H9 (cell line): ENCODE results near the gene GFPT1. TPM values are rescaled to one million over a fixed set of nuclear protein-coding genes. Genes with fewer than 3 reads are reported as not detected.
A peak's percentile ranks its signal among the peaks of the same experiment; 100 is the strongest.

Source experiments
- DNase-seq: peaks from one replicate; pipeline ENCODE4 v3.0.0-alpha.2; 2017
- H2AFZ ChIP-seq: one replicate; pipeline ENCODE4 v1.6.1; 2013; ENCODE audit warnings: mild to moderate bottlenecking, low read length, control low read depth, moderate library complexity
- H2AK5ac ChIP-seq: 2 replicates; pipeline ENCODE4 v1.6.1; 2013; ENCODE audit warnings: low read length, control low read depth, mixed read lengths; ENCODE audit not compliant: insufficient read length
- H2BK120ac ChIP-seq: one replicate; pipeline ENCODE4 v1.6.1; 2013; ENCODE audit warnings: low read depth, mild to moderate bottlenecking, low read length, control low read depth, inconsistent platforms; ENCODE audit not compliant: poor library complexity, severe bottlenecking
- H2BK12ac ChIP-seq: 2 replicates; pipeline ENCODE4 v1.6.1; 2013; ENCODE audit warnings: low read length, control low read depth, mixed read lengths, low read depth; ENCODE audit not compliant: insufficient read length
- H2BK15ac ChIP-seq: 2 replicates; pipeline ENCODE4 v1.6.1; 2013; ENCODE audit warnings: low read depth, low read length, control low read depth
- H2BK20ac ChIP-seq: one replicate; pipeline ENCODE4 v1.6.1; 2013; ENCODE audit warnings: low read depth, mild to moderate bottlenecking, low read length, control low read depth, inconsistent platforms; ENCODE audit not compliant: poor library complexity, severe bottlenecking
- H2BK5ac ChIP-seq: 2 replicates; pipeline ENCODE4 v1.6.1; 2013; ENCODE audit warnings: low read length, control low read depth, mixed read lengths; ENCODE audit not compliant: insufficient read length
- H3K14ac ChIP-seq: 2 replicates; pipeline ENCODE4 v1.6.1; 2013; ENCODE audit warnings: low read length, control low read depth; ENCODE audit not compliant: insufficient read depth
- H3K18ac ChIP-seq: 2 replicates; pipeline ENCODE4 v1.6.1; 2013; ENCODE audit warnings: low read depth, mild to moderate bottlenecking, mixed read lengths, low read length, control low read depth; ENCODE audit not compliant: insufficient read length
- H3K23ac ChIP-seq: 2 replicates; pipeline ENCODE4 v1.6.1; 2013; ENCODE audit warnings: low read length, control low read depth, mixed read lengths, low read depth; ENCODE audit not compliant: insufficient read length
- H3K23me2 ChIP-seq: 2 replicates; pipeline ENCODE4 v1.6.1; 2013; ENCODE audit warnings: low read depth, mild to moderate bottlenecking, mixed read lengths, low read length, control low read depth; ENCODE audit not compliant: insufficient read length, poor library complexity, severe bottlenecking
- H3K27ac ChIP-seq: 2 replicates; pipeline ENCODE4 v1.5.1; 2013; ENCODE audit warnings: low read length, control low read depth, mixed read lengths, low read depth; ENCODE audit not compliant: insufficient read length
- H3K27me3 ChIP-seq: 2 replicates; pipeline ENCODE4 v1.6.1; 2013; ENCODE audit warnings: low read length, control low read depth, inconsistent platforms; ENCODE audit not compliant: insufficient read depth
- H3K4ac ChIP-seq: 2 replicates; pipeline ENCODE4 v1.6.1; 2013; ENCODE audit warnings: low read depth, mild to moderate bottlenecking, control low read depth, inconsistent platforms, low read length, moderate library complexity
- H3K4me1 ChIP-seq: 2 replicates; pipeline ENCODE4 v1.6.1; 2013; ENCODE audit warnings: low read length, control low read depth, inconsistent platforms; ENCODE audit not compliant: insufficient read depth
- H3K4me2 ChIP-seq: 2 replicates; pipeline ENCODE4 v1.6.1; 2013; ENCODE audit warnings: low read length, control low read depth, mixed read lengths; ENCODE audit not compliant: insufficient read length, insufficient read depth
- H3K56ac ChIP-seq: 2 replicates; pipeline ENCODE4 v1.6.1; 2013; ENCODE audit warnings: low read depth, mild to moderate bottlenecking, mixed read lengths, low read length, control low read depth; ENCODE audit not compliant: insufficient read length
- H3K79me1 ChIP-seq: 2 replicates; pipeline ENCODE4 v1.6.1; 2013; ENCODE audit warnings: low read depth, mild to moderate bottlenecking, moderate library complexity, low read length, control low read depth, inconsistent platforms; ENCODE audit not compliant: insufficient read depth, poor library complexity, severe bottlenecking
- H3K79me2 ChIP-seq: 2 replicates; pipeline ENCODE4 v1.6.1; 2013; ENCODE audit warnings: low read length, control low read depth, inconsistent platforms; ENCODE audit not compliant: insufficient read depth
- H3K9ac ChIP-seq: 2 replicates; pipeline ENCODE4 v1.6.1; 2013; ENCODE audit warnings: low read length, control low read depth, mixed read lengths; ENCODE audit not compliant: insufficient read length; ENCODE audit errors: extremely low read depth
- H3K9me3 ChIP-seq: one replicate; pipeline ENCODE4 v1.6.1; 2013; ENCODE audit warnings: low read depth, low read length, inconsistent platforms; ENCODE audit not compliant: control insufficient read depth
- H3T11ph ChIP-seq: one replicate; pipeline ENCODE4 v1.6.1; 2013; ENCODE audit warnings: mild to moderate bottlenecking, low read length, control low read depth, inconsistent platforms
- H4K20me1 ChIP-seq: one replicate; pipeline ENCODE4 v1.6.1; 2013; ENCODE audit not compliant: control insufficient read depth, insufficient read length, insufficient read depth
- H4K5ac ChIP-seq: 2 replicates; pipeline ENCODE4 v1.6.1; 2013; ENCODE audit warnings: low read depth, mild to moderate bottlenecking, mixed read lengths, low read length, control low read depth; ENCODE audit not compliant: insufficient read length
- H4K8ac ChIP-seq: replicated peaks from 2 replicates; pipeline ENCODE4 v1.6.1; 2013; ENCODE audit warnings: low read length, control low read depth, mixed read lengths, low read depth; ENCODE audit not compliant: insufficient read length
- H4K91ac ChIP-seq: 2 replicates; pipeline ENCODE4 v1.6.1; 2013; ENCODE audit warnings: low read depth, mild to moderate bottlenecking, moderate library complexity, mixed read lengths, low read length, control low read depth; ENCODE audit not compliant: insufficient read length
- H3K27ac Mint-ChIP-seq, 3 experiments: 2 replicates in 2 of 3; 3 replicates in 1 of 3; pipeline ENCODE4 v1.8.0; 2020 to 2021; ENCODE audit warnings: mixed read lengths in 3 of 3, mild to moderate bottlenecking in 1 of 3, moderate library complexity in 1 of 3
- H3K27me3 Mint-ChIP-seq: 2 replicates; pipeline ENCODE4 v1.8.0; 2021; ENCODE audit warnings: low read depth, mild to moderate bottlenecking, moderate library complexity, mixed read lengths
- H3K36me3 Mint-ChIP-seq, 3 experiments: 2 replicates in 2 of 3; 3 replicates in 1 of 3; pipeline ENCODE4 v1.8.0; 2020 to 2021; ENCODE audit warnings: low read depth in 3 of 3, mixed read lengths in 3 of 3; ENCODE audit not compliant: insufficient read depth in 1 of 3
- H3K4me1 Mint-ChIP-seq, 2 experiments: 2 replicates each; pipeline ENCODE4 v1.8.0; 2020; ENCODE audit warnings: mixed read lengths in 2 of 2
- H3K4me3 Mint-ChIP-seq, 2 experiments: 2 replicates in 1 of 2; 3 replicates in 1 of 2; pipeline ENCODE4 v1.8.0; 2020 to 2021; ENCODE audit warnings: mild to moderate bottlenecking in 2 of 2, mixed read lengths in 2 of 2, moderate library complexity in 1 of 2
- H3K9me3 Mint-ChIP-seq, 2 experiments: 2 replicates in 1 of 2; 3 replicates in 1 of 2; pipeline ENCODE4 v1.8.0; 2020; ENCODE audit warnings: mild to moderate bottlenecking in 2 of 2, mixed read lengths in 2 of 2, moderate library complexity in 1 of 2
- CTCF ChIP-seq: fragments of 200-600 bp; sonication (generic); conservative IDR thresholded peaks from 3 replicates; pipeline ENCODE4 v1.8.0; 2021; ENCODE audit warnings: antibody characterized with exemption, mild to moderate bottlenecking
- WGBS: extraction: QIAGEN DNeasy Blood & Tissue Kit; methylation state at CpG from one replicate; pipeline ENCODE4 v1.1.7; 2013; ENCODE audit warnings: missing lambda C conversion rate, low lambda C conversion rate, mixed read lengths; ENCODE audit not compliant: insufficient read length; ENCODE audit errors: extremely low coverage; 5-methylcytosine and 5-hydroxymethylcytosine counted together
- total RNA-seq: library from RNA; stranded (reverse); gene quantifications from 2 replicates; pipeline ENCODE4 v1.2.1, GENCODE V29; 2021

Gene GFPT1
- total RNA-seq, 1 experiment from 2014 or later, result 84.4 TPM

GRCh38 chr2:69434753-69435152, 47.7 kb upstream of the GFPT1 start:
- H2BK12ac ChIP-seq, result no peak overlapping the region

More at GRCh38 chr2:69434753-69435152, 47.7 kb upstream of the GFPT1 start:
- H3K27ac ChIP-seq, result no peak overlapping the region
- H3K27me3 ChIP-seq, result no peaks in the 10 kb centered on the region
- H3K14ac ChIP-seq, result no peak overlapping the region
- no peaks in the 10 kb centered on the region for H3K9me3 ChIP-seq
- no peak for DNase-seq
- H3K18ac ChIP-seq, result no peak overlapping the region
- H2AK5ac ChIP-seq, result no peak overlapping the region
- H4K5ac ChIP-seq, result no peak overlapping the region
- H3K4me3 Mint-ChIP-seq, result no peak overlapping the region
- TF ChIP-seq CTCF, result no peak
- H3K4me1 ChIP-seq, result no peaks in the 10 kb centered on the region; the same call in 1 of the 2 replicates
- no peak overlapping the region for H2BK20ac ChIP-seq
- H3K23ac ChIP-seq, result no peak overlapping the region
- H3K23me2 ChIP-seq, result peaks cover 11% of the 10 kb centered on the region
- H3K4me1 Mint-ChIP-seq, result peaks cover 27 to 28% of the 10 kb centered on the region in 2 experiments
- no peak overlapping the region for H2BK120ac ChIP-seq
- H3K36me3 Mint-ChIP-seq, result peaks cover 0 to 24% (median 8%) of the 10 kb centered on the region in 3 experiments; a peak in 3 of 7 replicates
- H3K79me1 ChIP-seq, result no peaks in the 10 kb centered on the region
- peaks cover 0 to 4% of the 10 kb centered on the region in 2 experiments; a peak in 1 of 5 replicates for H3K9me3 Mint-ChIP-seq
- no peak overlapping the region for H2AFZ ChIP-seq
- H4K91ac ChIP-seq, result no peak overlapping the region
- no peak overlapping the region for H2BK5ac ChIP-seq
- no peak overlapping the region for H2BK15ac ChIP-seq
- no peaks in the 10 kb centered on the region for H3K79me2 ChIP-seq
- no peak overlapping the region for H4K8ac ChIP-seq
- H4K20me1 ChIP-seq, result no peaks in the 10 kb centered on the region
- no peak overlapping the region for H3K56ac ChIP-seq
- H3K4me2 ChIP-seq, result no peak overlapping the region
- no peak overlapping the region for H3K4ac ChIP-seq
- H3K27ac Mint-ChIP-seq, result peak overlapping the region in 2 of 3 experiments; percentile 21 to 85; a peak in 4 of 7 replicates
- H3K27me3 Mint-ChIP-seq, result no peaks in the 10 kb centered on the region
- no CpG with 5 or more reads among the region's 5 CpGs for WGBS
- H3T11ph ChIP-seq, result no peak overlapping the region
- no peak overlapping the region for H3K9ac ChIP-seq
